NCI-H526 (cell line): Measurements from ENCODE around the gene HDGF.

Experiments
- DNase-seq, 2 experiments: peaks; one replicate each; lab custom pipeline; 2025; lab: John Stamatoyannopoulos, UW

The HDGF gene

DNA sequence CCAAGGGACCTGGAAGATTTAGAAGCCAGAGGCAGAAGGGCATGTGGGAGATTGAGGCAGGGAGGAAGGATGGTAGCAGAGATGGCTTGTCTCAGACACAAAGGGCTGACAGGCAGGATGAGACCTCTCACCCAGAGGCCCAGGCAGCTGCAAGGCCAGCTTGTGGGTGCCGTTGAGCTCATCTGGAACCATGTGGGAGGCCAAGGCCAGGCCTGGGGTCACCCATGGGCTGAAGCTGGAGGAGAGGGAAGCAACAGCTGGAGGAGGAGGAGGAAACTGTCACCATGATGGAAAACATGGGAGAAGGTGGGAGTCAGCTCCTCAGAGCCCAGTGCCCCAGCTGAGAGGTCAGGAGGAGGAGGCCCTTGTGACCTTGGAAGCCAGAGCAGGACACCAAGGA, 52.5 kb downstream of the HDGF start:
- no peak for DNase-seq

DNA sequence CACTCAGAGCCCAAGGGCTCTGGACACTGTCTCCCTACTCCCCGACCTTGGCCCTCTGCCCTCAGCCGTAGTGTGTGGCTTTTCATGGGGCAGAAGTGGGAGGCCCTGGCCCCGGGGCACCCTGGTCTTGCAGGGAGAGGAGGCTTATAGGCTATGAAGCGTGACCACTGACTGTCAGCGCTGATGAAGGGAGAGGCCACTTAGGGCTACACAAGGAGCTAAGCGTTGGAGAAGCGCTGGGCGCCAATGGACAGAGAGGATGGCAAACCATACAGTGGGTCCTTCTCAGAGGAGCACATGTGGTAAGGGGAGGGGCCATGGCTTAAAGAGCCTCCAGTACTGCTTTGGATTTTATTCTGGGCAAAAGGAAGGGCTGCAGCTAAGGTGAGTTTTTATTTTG, 54.0 kb downstream of the HDGF start:
- DNase-seq = peak; percentile 41 to 65

DNA sequence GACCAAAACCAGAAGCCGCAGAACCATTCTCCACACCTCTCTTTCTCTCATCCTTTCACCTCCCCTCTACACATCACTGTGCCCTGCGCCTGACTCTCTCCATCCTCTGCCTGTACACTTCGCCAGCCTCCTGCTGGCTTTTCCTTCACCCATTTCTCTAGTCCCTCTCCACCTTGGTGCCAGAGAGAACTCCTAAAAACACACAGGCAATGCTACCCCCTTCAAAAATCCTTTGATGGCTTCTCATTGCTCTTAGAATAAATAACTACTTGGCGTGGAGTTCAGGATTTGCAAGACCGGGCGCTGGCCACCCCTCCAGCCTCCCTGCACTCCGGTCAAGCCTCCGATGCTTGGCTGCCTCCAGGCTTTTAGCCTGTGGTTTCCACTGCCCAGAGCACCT, 54.7 kb downstream of the HDGF start:
- DNase-seq = no peak

DNA sequence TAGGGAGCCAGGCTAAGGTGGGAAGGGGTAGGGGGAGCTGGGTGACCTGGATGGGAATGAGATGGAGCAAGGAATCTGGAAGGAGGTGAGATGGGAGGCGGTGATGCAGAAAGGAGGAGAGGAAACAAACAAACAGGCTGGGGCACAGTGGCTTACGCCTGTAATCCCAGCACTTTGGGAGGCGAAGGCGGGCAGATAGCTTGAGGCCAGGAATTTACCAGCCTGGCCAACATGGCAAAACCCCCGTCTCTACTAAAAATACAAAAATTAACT, 56.8 kb downstream of the HDGF start:
- no peak for DNase-seq

DNA sequence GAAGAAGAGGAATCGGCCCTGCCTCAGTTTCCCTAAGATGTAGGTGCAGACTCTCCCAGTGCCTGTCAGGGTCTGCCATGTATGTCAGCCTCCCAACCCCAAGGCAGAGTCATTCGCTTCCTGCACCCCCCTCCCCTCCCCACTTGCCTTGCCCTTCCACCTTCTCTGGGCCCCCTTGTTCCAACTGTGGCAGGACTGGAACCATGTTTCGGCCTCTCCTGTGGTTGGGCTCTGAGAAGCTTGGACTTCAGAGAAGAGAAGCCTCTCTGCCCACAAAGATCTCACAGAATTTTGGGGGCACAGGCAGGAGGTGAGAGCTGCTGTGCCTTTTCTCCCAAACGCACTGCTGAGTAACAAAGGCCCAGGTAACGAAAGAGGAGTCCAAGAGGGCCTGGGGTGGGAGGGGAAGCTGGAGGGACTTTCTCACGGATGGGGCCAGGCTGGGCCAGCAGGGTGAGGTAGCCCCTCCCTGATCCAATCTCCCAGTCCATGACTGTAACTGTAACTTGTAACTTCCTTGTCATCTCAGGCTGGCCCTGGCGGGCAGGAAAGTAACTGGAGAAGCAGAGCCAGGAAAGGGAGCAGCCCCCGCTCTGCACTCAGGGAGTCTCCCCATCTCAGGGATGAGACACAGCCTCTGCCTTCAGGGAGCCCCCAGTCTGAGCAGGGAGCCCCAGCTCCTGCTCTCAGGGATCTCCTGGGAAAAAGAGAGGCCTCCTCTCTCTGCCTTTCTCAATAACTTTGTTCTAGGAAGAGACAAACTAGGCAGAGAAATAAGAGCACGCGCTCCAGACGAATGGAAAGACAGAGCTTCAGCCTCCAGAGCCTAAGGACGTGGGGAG, 57.4 kb downstream of the HDGF start:
- DNase-seq = peak; percentile 35 to 56

DNA sequence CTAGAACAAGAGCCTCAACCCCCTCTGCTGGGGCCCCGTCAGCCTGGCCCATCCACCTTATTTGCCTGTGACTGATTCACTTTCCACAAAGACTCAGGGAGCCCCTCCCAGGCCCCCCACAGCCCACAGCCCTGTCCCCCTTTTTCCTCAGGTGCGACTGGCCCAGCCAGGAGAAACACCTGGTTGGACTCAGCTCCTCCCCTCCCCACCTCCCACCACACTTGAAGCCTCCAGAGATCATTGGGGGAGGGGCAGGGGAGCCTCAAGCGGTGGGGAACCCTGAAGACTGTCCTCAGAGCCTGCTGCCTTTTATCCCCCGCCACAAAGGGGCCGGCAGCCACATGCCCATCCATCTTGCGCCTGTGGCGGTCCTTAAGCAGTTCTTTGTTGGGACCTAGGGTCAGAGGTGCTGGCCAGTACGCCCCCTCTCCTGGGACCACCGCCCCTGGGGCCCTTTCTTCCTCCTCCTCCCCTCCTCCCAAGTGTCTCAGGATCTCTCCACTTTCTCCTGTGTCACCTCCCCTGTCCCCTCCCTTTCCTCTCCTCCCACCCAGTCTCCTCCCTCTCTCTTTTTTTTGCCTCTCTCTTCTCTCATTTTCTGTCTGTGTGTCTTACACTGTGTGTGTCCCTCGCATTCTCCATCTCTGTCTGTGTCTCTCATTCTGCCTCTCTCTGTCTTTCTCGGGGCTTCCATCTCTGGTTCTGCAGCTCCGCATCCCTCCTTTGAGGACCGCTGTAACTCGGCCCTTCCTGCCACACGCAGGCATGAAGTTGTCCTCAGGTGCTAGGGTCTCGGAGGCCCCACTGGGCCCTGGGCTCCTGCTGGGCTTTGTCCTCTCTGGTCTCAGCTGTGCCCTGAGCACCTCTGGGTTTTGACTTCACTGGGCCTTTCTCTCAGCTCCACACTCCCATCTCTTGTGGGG, 58.3 kb downstream of the HDGF start:
- DNase-seq = peak; percentile 91 to 97

DNA sequence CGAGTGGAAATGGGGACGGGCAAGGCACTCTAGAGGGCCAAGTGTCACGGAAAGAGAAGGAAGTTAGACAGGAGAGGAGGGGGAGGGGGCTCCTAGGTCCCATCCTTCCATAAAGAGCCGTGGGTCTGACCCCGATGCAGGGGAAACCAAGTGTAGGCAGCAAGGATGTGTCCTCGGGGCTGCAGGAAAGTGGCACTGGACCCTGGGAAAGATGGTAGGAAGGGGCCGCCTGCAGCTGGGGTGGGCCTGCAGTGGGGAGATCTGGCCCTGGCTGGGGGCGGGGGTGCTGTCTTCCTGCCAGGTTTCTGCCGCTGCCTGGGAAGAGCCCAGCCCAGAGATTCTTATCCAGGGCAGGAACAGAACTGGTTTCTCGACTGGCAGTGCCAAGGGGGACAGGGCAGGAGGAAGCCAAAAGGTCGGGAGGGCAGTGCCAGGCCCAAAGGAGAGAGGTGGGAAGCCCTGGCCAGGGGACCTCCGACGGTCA, 59.0 kb downstream of the HDGF start:
- no peak for DNase-seq
